Testis (tissue), 3 donors: ENCODE results near the gene MIEN1. TPM values are rescaled to one million over a fixed set of nuclear protein-coding genes. Genes with fewer than 3 reads are reported as not detected.

ENCODE experiments used
- DNase-seq: peaks from one replicate; pipeline ENCODE4 v3.0.0-alpha.2; 2019
- H3K27ac ChIP-seq, 2 donors: fragments of 200-600 bp; sonication (generic); one replicate each; pipeline ENCODE4 v1.5.1; 2019
- H3K27me3 ChIP-seq: fragments of 200-600 bp; sonication (generic); one replicate; pipeline ENCODE4 v1.5.1; 2019
- H3K36me3 ChIP-seq: fragments of 200-600 bp; sonication (generic); one replicate; pipeline ENCODE4 v1.5.1; 2017; ENCODE audit warnings: low read depth; ENCODE audit errors: missing control alignments
- H3K4me1 ChIP-seq: fragments of 200-600 bp; sonication (generic); one replicate; pipeline ENCODE4 v1.5.1; 2019
- H3K4me3 ChIP-seq, 2 donors: fragments of 200-600 bp; sonication (generic); one replicate each; pipeline ENCODE4 v1.5.1; 2017 to 2019
- H3K9me3 ChIP-seq: fragments of 200-600 bp; sonication (generic); one replicate; pipeline ENCODE4 v1.5.1; 2017
- CTCF ChIP-seq, 3 experiments: fragments of 450-650 bp in 2 of 3; fragments of 200-600 bp in 1 of 3; sonication (generic) in 1 of 3; IDR thresholded peaks; one replicate each; pipeline ENCODE4 v1.5.1; 2016 to 2019; ENCODE audit warnings: antibody characterized with exemption in 3 of 3, mild to moderate bottlenecking in 2 of 3, moderate library complexity in 1 of 3
- POLR2A ChIP-seq: fragments of 450-650 bp; IDR thresholded peaks from one replicate; pipeline ENCODE4 v1.6.1; 2017; ENCODE audit warnings: antibody characterized with exemption, mild to moderate bottlenecking, moderate library complexity
- WGBS, 2 donors: methylation state at CpG; one replicate each; pipeline ENCODE4 v1.1.5; 2018; 5-methylcytosine and 5-hydroxymethylcytosine counted together
- intact Hi-C: fragments of 100-400 bp; cut with DNase I; formaldehyde crosslinking; loops from one replicate; pipeline ENCODE4 v1.15.1; 2023; ENCODE audit warnings: low total_unique reads
- microRNA-seq, 2 donors: library from miRNA; unstranded; fragments of <30 nt; microRNA quantifications; one replicate each; pipeline ENCODE4, GENCODE V29; 2016; ENCODE audit warnings: borderline number of aligned reads in 2 of 2, borderline replicate concordance in 1 of 2
- polyA plus RNA-seq: library from polyadenylated mRNA; stranded (reverse); fragments of 350-450 nt; fragmentation: Illumina TruSeq; extraction: RNeasy Lipid Tissue Mini Kit (QIAGEN cat#74804); gene quantifications from one replicate; pipeline ENCODE4 v1.2.3, GENCODE V29; 2014; ENCODE audit warnings: low read depth, low replicate concordance; ENCODE audit not compliant: insufficient read depth
- small RNA-seq, 2 donors: library from RNA; depleted of rRNA; stranded (forward); fragments of <200 nt; gene quantifications; one replicate each; pipeline ENCODE3, GENCODE V24; 2016
- total RNA-seq, 2 donors: library from RNA; depleted of rRNA; stranded (reverse); fragments of >200 nt; gene quantifications; one replicate each; pipeline ENCODE4 v1.2.3, GENCODE V29; 2016

MIEN1 gene
- total and polyA plus RNA-seq, 3 donors from 2014 or later: 47.9 to 89.1 (median 53.1) TPM

- Histone ChIP-seq H3K27me3 (no peaks in the 10 kb centered on the region), H3K36me3 (no peaks in the 10 kb centered on the region), H3K4me3 (no peak overlapping the region), H3K9me3 (no peaks in the 10 kb centered on the region), H3K27ac (no peak overlapping the region), H3K4me1 (peaks cover 5% of the 10 kb centered on the region)
- DNase-seq: no peak
- intact Hi-C loops: no loop called here
- 92 to 95% methylated on average over 12 of the region's 12 CpGs for WGBS, 2 donors
- TF ChIP-seq POLR2A (no peak), CTCF (IDR thresholded peaks at IDR 0.05) (no peak)
Observed at GRCh38 chr17:39684369-39685192, 45.8 kb downstream of the MIEN1 start.

- H3K9me3 ChIP-seq: no peaks in the 10 kb centered on the region
- TF ChIP-seq CTCF (IDR thresholded peaks at IDR 0.05): no peak
- no peak for TF ChIP-seq POLR2A
- H3K4me3 ChIP-seq: no peak overlapping the region
- DNase-seq: no peak
- no peaks in the 10 kb centered on the region for H3K36me3 ChIP-seq
- H3K27ac ChIP-seq: no peak overlapping the region
- H3K27me3 ChIP-seq: no peaks in the 10 kb centered on the region
- 89% methylated on average over 8 to 9 of the region's 9 CpGs for WGBS, 2 donors
- intact Hi-C loops: no loop called here
- peaks cover under 1% of the 10 kb centered on the region for H3K4me1 ChIP-seq
Observed at GRCh38 chr17:39683295-39683939, 46.9 kb downstream of the MIEN1 start.

GRCh38 chr17:39679521-39680192 is 50.7 kb downstream of the MIEN1 start:
- no peaks in the 10 kb centered on the region for H3K27me3 ChIP-seq
- WGBS, 2 donors: 79 to 83% methylated on average over 9 to 12 of the region's 12 CpGs
- intact Hi-C loops: no loop called here
- H3K36me3 ChIP-seq: no peaks in the 10 kb centered on the region
- no peak for DNase-seq
- TF ChIP-seq CTCF (IDR thresholded peaks at IDR 0.05) (no peak), POLR2A (no peak)
- no peaks in the 10 kb centered on the region for H3K4me1 ChIP-seq
- H3K9me3 ChIP-seq: no peaks in the 10 kb centered on the region
- H3K4me3 ChIP-seq: no peak overlapping the region
- H3K27ac ChIP-seq: no peak overlapping the region

Small RNAs within 50 kb of the gene (microRNA-seq; reads per million reads assigned to microRNA genes)
- gene MIR4728: 0.69 to 0.70 reads per million in 2 donors

Small RNAs within 50 kb of the gene (small RNA-seq; reads per million reads assigned to genes)
- gene MIR4728: 0 reads per million in 2 donors

Other genes with a start within 250 kb of the MIEN1 start
- under 1 TPM in 1 of 2 donors, not detected in 1; 0.19 TPM for gene NEUROD2, start 122.6 kb downstream of the MIEN1 start, total RNA-seq
- gene NEUROD2, start 122.6 kb downstream of the MIEN1 start, polyA plus RNA-seq: not detected
- 10 to 100 TPM; 22.4 to 24.3 TPM for gene PPP1R1B, start 103.6 kb downstream of the MIEN1 start, total RNA-seq
- gene PPP1R1B, start 103.6 kb downstream of the MIEN1 start, polyA plus RNA-seq: 63.1 TPM
- 100 to 1,000 TPM; 265 to 352 TPM for gene STARD3, start 93.4 kb downstream of the MIEN1 start, total RNA-seq
- gene STARD3, start 93.4 kb downstream of the MIEN1 start, polyA plus RNA-seq: 102 TPM
- 1 to 10 TPM; 3.0 to 6.0 TPM for gene TCAP, start 65.2 kb downstream of the MIEN1 start, total RNA-seq
- gene TCAP, start 65.2 kb downstream of the MIEN1 start, polyA plus RNA-seq: 49.8 TPM
- 1 to 10 TPM; 2.6 to 2.7 TPM for gene PNMT, start 62.1 kb downstream of the MIEN1 start, total RNA-seq
- 2.9 TPM for gene PNMT, start 62.1 kb downstream of the MIEN1 start, polyA plus RNA-seq
- gene PGAP3, start 42.5 kb downstream of the MIEN1 start, total RNA-seq: 10 to 100 TPM; 28.6 to 37.4 TPM
- 21.1 TPM for gene PGAP3, start 42.5 kb downstream of the MIEN1 start, polyA plus RNA-seq
- 10 to 100 TPM; 32.1 to 40.0 TPM for gene ERBB2, start 30.5 kb downstream of the MIEN1 start, total RNA-seq
- gene ERBB2, start 30.5 kb downstream of the MIEN1 start, polyA plus RNA-seq: 32.1 TPM
- 1 to 10 TPM; 2.1 to 2.9 TPM for gene GRB7, start 7.4 kb upstream of the MIEN1 start, total RNA-seq
- gene GRB7, start 7.4 kb upstream of the MIEN1 start, polyA plus RNA-seq: 3.7 TPM
- 1 to 10 TPM; 1.9 to 3.8 TPM for gene IKZF3, start 133.8 kb upstream of the MIEN1 start, total RNA-seq
- gene IKZF3, start 133.8 kb upstream of the MIEN1 start, polyA plus RNA-seq: 3.4 TPM
- gene ZPBP2, start 137.7 kb upstream of the MIEN1 start, total RNA-seq: 10 to 100 TPM; 45.1 to 63.1 TPM
- 224 TPM for gene ZPBP2, start 137.7 kb upstream of the MIEN1 start, polyA plus RNA-seq
- 10 to 100 TPM; 14.2 to 21.7 TPM for gene GSDMB, start 188.1 kb upstream of the MIEN1 start, total RNA-seq
- 7.8 TPM for gene GSDMB, start 188.1 kb upstream of the MIEN1 start, polyA plus RNA-seq
- 10 to 100 TPM; 79.0 to 99.7 TPM for gene ORMDL3, start 197.1 kb upstream of the MIEN1 start, total RNA-seq
- gene ORMDL3, start 197.1 kb upstream of the MIEN1 start, polyA plus RNA-seq: 77.6 TPM
- under 1 TPM in 1 of 2 donors, not detected in 1; 0.47 TPM for gene LRRC3C, start 197.2 kb upstream of the MIEN1 start, total RNA-seq
- gene LRRC3C, start 197.2 kb upstream of the MIEN1 start, polyA plus RNA-seq: 0.78 TPM
- under 1 TPM in 1 of 2 donors, not detected in 1; 0.37 TPM for gene GSDMA, start 232.5 kb upstream of the MIEN1 start, total RNA-seq
- 0.34 TPM for gene GSDMA, start 232.5 kb upstream of the MIEN1 start, polyA plus RNA-seq